GM18861 (cell line): ENCODE data around the gene TRAF1.

ENCODE experiments used
- ATAC-seq: cut with Tn5 transposase; IDR thresholded peaks from one replicate; pipeline ENCODE4 v1.9.1; 2021; ENCODE audit not compliant: unreplicated experiment

Gene TRAF1

GRCh38 chr9:120872791-120873502, 53.6 kb downstream of the TRAF1 start:
- no peak for ATAC-seq

GRCh38 chr9:120870206-120870605, 56.4 kb downstream of the TRAF1 start:
- ATAC-seq = no peak

GRCh38 chr9:120869726-120870125, 56.9 kb downstream of the TRAF1 start:
- ATAC-seq = no peak

DNA sequence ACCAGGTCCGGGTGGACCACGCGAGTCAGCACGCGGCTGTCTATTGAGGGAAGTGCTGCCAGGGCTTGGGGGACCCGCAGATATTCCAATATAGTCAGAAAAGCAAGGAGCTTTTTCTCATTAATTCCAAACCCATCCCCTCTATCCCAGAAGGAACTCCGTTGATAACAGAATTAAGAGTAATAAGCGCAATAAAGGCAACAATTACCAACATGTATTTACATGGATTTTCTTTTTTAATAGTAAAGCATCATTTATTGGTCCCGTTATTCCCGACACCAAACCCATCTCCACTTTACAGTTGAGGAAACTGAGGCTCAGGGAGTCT, 57.3 kb downstream of the TRAF1 start:
- no peak for ATAC-seq

GRCh38 chr9:120868676-120869359, 57.8 kb downstream of the TRAF1 start:
- ATAC-seq = peak; percentile 76

DNA sequence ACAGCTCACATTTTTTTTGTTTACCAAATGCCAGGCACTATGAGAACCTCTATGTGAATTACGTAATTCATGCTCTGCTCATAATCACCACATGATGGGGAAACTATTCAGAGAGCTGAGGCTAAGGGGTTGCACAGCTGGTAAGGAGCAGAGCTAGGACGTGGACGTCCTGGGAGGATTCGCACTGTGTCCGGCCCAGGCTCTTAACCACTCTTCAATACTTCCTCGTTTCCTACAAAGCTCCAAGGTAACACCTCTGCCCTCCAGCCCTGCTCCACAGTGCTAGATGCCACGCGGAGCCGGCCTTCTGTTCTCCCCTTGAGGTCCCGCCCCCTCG, 58.3 kb downstream of the TRAF1 start:
- ATAC-seq = no peak

DNA sequence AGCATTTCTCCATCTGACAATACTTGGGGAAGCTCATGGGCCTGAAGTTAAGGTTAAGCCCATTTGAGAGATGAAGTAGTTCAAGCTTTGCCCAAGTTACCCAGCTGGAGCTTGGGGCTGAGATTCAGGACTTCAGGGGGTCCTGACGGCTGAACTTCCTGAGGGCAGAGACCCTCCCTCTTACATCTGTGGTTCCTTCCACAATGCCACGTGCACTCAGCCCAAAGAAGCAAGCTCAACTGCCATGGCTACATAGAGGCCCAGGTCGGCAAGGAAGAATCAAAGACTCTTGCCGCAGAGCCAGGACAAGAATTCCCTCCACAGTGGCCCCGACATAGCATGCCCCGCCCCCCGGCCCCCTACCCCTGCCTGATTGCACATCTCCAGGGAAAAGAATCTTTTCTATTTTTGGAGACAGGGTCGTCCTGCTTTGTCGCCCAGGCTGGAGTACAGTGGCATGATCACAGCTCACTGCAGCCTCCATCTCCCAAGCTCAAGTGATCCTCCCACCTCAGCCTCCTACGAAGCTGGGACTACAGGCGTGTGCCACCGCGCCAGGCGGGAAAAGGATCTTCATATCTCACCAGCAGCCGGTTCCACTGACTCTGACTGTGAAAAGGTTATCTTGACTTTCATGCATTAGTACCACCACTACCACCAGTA, 58.8 kb downstream of the TRAF1 start:
- no peak for ATAC-seq

DNA sequence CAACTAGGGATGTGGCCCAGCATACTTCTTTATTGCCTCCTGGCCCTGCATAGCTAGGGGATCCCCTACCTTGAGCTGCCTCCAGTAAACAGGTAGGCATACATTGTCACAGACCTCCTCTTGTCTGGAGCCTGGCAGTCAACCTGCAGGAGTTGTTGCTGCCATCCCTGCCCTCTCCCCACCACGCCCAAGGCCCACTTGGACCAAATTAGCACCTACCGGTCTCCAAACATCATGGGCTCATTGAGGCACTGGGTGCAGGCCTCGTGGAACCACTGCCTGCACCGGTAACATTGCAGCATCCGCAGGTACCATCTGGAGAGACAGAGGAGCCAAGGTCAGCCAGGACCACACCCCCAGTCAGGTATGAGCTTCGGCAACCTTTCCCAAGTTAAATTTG, 59.9 kb downstream of the TRAF1 start:
- ATAC-seq = no peak

DNA sequence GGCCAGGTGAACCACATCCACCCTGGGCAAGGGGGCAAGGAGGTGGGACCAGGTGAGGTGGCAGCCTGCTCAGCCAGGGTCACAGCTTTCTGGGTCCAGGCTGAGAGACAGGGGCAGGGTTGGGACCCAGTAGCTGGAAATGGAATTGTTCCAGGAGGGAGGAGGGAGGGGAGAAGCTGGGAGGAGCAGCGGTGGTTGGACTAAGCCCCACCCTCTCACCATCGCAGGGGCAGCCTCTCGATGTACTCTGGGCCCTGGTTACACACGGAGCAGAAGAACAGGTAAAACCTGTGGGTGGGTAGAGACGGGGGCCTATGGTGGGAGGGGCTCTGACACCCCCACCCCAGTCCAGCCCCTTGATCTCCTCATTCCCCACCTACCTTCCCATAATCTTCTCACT, 60.8 kb downstream of the TRAF1 start:
- no peak for ATAC-seq

DNA sequence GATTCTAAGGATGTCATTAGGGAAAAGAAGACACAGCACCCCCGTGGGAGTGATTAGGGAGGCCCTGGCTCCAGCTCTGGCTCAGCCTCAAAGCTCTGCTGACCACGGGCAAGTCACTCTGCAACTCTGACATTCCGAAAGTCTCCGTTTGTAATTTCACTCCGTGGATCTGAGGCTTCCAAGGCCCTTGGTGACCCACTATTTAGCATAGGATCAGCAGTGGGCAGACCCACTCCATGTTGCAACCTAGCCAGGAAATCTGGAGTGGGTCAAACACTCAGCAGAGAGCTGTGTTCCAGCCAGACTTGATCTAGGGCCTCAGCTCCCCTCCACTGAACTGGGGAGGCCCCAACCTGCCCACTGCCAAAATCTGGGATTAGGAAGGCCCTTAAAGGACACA, 61.4 kb downstream of the TRAF1 start:
- ATAC-seq = no peak

DNA sequence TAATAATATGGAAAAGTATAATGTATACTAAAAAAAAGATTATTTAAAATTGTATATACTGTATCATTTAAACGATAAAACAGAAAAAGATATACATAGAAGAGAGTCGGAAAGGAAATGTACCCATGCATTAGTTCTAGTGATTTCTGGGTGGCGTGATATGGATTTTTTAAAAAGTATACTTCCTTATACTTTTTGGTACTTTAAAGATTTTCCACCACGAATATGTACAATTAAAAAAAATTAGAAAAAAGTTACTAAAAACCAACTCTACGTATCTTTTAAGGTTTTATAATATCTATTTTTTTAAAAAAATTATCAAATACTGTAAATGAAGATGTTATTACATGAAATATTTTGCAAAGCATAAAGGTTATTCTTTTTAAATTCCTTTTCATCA, 61.9 kb downstream of the TRAF1 start:
- ATAC-seq = no peak

GRCh38 chr9:120863833-120864232, 62.8 kb downstream of the TRAF1 start:
- no peak for ATAC-seq

GRCh38 chr9:120862452-120862851, 64.1 kb downstream of the TRAF1 start:
- no peak for ATAC-seq

DNA sequence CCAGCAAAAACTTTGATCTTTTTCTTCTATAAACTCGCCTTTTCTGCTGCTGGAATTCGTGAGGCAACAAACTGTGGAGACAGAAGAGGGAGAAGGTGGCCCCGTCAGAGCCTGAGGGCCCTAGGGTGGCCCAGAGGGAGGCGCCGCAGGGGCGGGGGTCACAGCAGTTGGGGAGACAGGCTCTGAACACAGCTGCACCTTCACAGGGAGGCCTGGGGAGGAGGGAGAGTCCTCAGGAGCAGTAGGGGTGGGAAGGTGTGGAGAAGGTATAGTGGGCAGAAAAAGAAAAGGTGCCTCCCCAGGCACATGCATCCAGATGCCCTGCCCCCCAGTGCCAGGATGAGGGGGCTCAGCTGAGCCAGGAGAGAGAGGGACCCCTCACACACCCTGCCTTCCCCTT, 64.7 kb downstream of the TRAF1 start:
- ATAC-seq = no peak

DNA sequence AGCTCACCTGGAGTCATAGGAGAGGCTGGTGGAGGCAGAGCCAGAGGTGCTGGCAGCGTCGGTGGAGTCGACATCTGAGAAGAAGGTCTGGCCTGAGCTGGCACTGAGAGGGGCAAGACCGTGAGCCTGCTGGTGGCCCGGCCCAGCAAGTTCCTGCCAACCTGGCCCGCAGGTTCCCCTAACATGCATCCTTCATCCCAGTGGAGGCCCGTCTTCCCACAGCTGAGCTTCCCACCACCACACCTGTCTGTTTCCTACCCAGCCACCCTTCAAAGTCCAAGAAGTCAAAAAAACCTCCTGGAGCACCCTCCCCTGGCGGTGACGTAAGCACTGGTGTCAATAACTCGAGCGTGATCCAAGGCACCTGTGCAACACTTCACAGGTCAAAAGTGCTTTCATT, 66.5 kb downstream of the TRAF1 start:
- ATAC-seq = no peak

- ATAC-seq = no peak
Observed at GRCh38 chr9:120859361-120859760, 67.2 kb downstream of the TRAF1 start.

- ATAC-seq = no peak
Observed at GRCh38 chr9:120857902-120858301, 68.7 kb downstream of the TRAF1 start.

- ATAC-seq = no peak
Observed at GRCh38 chr9:120857481-120857880, 69.1 kb downstream of the TRAF1 start.

DNA sequence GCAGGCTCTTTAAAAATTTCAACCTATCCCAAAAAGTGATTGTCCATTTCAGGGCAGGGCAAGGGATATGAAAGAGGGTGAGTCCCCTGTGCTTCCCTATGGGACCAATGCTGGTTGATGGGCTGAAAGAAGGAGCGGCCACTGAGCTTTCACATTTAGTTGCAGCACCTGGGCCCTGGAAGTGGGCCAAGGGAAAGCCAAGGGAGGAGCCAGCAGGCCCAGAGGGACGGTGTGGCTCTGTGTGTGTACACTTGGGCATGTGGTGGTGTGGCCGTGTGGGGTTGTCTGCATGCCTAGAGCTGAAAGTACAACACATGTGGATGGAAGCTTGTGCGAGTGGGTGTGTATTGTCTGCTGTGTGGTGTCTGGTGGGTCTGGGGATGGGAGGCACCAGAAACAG, 69.9 kb downstream of the TRAF1 start:
- ATAC-seq = no peak

DNA sequence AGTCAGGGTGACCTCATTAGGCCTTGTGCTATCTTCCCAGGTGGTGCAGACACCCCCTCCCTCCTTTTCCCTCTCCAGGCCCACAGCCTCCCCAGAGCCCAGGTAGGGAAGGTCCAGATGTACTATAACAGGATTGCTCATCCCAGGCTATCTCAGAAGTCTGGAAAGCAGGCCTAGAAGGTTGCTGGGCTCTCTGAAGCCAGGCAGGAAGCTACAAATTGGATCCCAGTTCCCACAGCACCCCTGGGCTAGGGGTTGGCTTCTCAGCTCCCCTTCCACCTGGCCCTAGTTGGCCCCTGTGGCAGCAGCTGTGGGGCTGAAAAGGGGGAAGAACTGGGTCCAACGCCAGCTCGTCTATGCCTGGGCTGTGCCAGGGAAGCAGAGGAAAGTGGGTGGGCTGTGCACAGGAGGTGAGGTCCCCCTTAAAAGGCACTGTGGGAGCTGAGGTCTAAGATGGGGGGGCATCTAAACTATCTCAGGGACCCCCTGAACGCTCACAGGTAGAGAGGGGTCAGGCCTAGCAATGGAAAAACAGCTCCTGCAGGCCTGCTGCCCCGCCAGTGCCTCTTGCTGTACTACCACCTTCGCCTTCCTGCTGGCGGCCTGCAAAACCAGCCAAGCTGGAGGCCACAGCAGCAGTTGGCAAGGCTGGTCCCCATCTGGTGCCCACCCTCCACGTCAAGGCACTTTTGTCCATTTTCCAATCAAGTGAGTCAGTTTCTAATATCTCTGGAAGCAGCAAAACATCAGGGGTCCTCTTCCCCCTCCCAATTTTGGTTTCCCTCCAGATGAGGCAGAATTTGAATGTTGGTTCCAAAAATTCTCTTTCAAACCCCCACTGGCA, 70.5 kb downstream of the TRAF1 start:
- no peak for ATAC-seq

DNA sequence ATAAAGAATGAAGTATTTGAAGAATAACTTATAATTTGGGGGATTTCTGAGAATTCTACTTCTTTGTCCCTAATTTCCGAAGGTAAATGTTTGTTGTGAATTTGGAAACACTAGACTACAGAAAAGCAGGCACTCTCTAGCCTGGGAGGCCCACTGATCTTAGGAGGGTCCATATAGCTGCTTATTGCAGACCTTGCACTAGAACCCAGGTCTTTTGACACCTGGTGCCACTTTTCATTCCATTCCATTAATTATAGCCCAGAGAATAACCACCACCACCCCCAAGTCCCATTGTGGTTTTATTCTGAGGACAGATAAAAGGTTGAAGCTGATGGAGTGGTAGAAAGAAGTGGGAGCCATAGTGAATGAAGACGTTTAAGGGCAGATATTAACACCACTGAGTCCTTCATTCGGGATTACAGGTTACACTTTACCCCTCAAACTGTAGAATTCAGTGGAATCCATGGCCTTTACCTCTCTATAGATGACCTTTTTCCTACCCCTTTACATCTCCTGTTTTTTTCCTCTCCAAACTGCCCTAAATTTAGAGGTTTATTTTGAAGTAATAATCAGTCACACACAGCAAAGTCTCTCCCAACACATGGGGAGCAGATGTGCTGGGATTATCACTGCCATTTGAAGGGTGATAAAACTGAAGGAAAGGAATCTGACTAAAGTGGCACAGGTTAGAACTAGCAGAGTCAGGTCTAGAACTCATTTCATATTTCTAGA, 71.8 kb downstream of the TRAF1 start:
- no peak for ATAC-seq
